ENCODE measurements around the gene CPT1C. TPM values are rescaled to one million over a fixed set of nuclear protein-coding genes. Genes with fewer than 3 reads are reported as not detected.

Gene CPT1C
- total RNA-seq, 1 donor: 0.73 TPM

Other genes with a start within 250 kb of the CPT1C start
- not detected for gene SLC17A7, start 249.6 kb upstream of the CPT1C start, total RNA-seq
- 45.2 TPM for gene PIH1D1, start 239.3 kb upstream of the CPT1C start, total RNA-seq
- gene ALDH16A1, start 237.9 kb upstream of the CPT1C start, total RNA-seq: 13.7 TPM
- 49.6 TPM for gene FLT3LG, start 216.9 kb upstream of the CPT1C start, total RNA-seq
- 4,457 TPM for gene RPL13A, start 203.5 kb upstream of the CPT1C start, total RNA-seq
- gene RPS11, start 194.7 kb upstream of the CPT1C start, total RNA-seq: 8,046 TPM
- 123 TPM for gene FCGRT, start 178.5 kb upstream of the CPT1C start, total RNA-seq
- 1.6 TPM for gene RCN3, start 163.1 kb upstream of the CPT1C start, total RNA-seq
- 88.6 TPM for gene NOSIP, start 110.6 kb upstream of the CPT1C start, total RNA-seq
- gene PRRG2, start 109.8 kb upstream of the CPT1C start, total RNA-seq: 1.4 TPM
- gene PRR12, start 99.9 kb upstream of the CPT1C start, total RNA-seq: 6.4 TPM
- 8.7 TPM for gene RRAS, start 51.0 kb upstream of the CPT1C start, total RNA-seq
- gene SCAF1, start 48.9 kb upstream of the CPT1C start, total RNA-seq: 8.9 TPM
- gene IRF3, start 25.3 kb upstream of the CPT1C start, total RNA-seq: 27.2 TPM
- gene BCL2L12, start 25.2 kb upstream of the CPT1C start, total RNA-seq: 1.8 TPM
- 51.1 TPM for gene PRMT1, start 13.8 kb upstream of the CPT1C start, total RNA-seq
- gene ADM5, start 1.5 kb upstream of the CPT1C start, total RNA-seq: 0.84 TPM
- 0.31 TPM for gene TSKS, start 72.2 kb downstream of the CPT1C start, total RNA-seq
- gene AP2A1, start 75.9 kb downstream of the CPT1C start, total RNA-seq: 30.2 TPM
- gene FUZ, start 122.2 kb downstream of the CPT1C start, total RNA-seq: 4.6 TPM
- 15.1 TPM for gene MED25, start 127.2 kb downstream of the CPT1C start, total RNA-seq
- 26.1 TPM for gene PTOV1, start 160.0 kb downstream of the CPT1C start, total RNA-seq
- gene PNKP, start 176.5 kb downstream of the CPT1C start, total RNA-seq: 28.4 TPM
- 3.0 TPM for gene AKT1S1, start 186.2 kb downstream of the CPT1C start, total RNA-seq
- gene TBC1D17, start 186.6 kb downstream of the CPT1C start, total RNA-seq: 6.1 TPM
- 2.0 TPM for gene IL4I1, start 205.8 kb downstream of the CPT1C start, total RNA-seq
- 5.0 TPM for gene ATF5, start 238.1 kb downstream of the CPT1C start, total RNA-seq
- gene NUP62, start 238.4 kb downstream of the CPT1C start, total RNA-seq: 21.8 TPM

Measured in mononuclear cell (primary cell).